ENCODE measurements around the gene BACH2.

- TF ChIP-seq CTCF (IDR thresholded peaks at IDR 0.05; ENCODE audit: insufficient read depth, low read length, poor library complexity, severe bottlenecking) (no peak), EZH2phosphoT487 (conservative IDR thresholded peaks at IDR 0.05; ENCODE audit: low read length) (no peak)
These were observed 22.4 kb upstream of the BACH2 start for GRCh38 chr6:90319044-90319443.
